Astrocyte (in vitro differentiated cells and primary cell): ENCODE measurements around the gene CLIC6. TPM values are rescaled to one million over a fixed set of nuclear protein-coding genes. Genes with fewer than 3 reads are reported as not detected.
A peak's percentile ranks its signal among the peaks of the same experiment; 100 is the strongest.

Experiments used
- DNase-seq: peaks from one replicate; pipeline ENCODE4 v3.0.0-alpha.2; 2010; ENCODE audit warnings: low read depth
- FAIRE-seq: peaks from 2 replicates; lab custom pipeline; 2011; peaks lifted over from hg19 to GRCh38; lab: Jason Lieb, UNC
- H2AFZ ChIP-seq: 2 replicates; pipeline ENCODE4 v1.6.0; 2012; ENCODE audit warnings: low read depth, low read length, inconsistent platforms
- H3K27ac ChIP-seq: 2 replicates; pipeline ENCODE4 v1.5.1; 2011; ENCODE audit warnings: low read depth, low read length, inconsistent platforms
- H3K27me3 ChIP-seq: 2 replicates; pipeline ENCODE4 v1.6.0; 2011; ENCODE audit warnings: low read length, inconsistent platforms; ENCODE audit not compliant: insufficient read depth
- H3K36me3 ChIP-seq: 2 replicates; pipeline ENCODE4 v1.5.1; 2011; ENCODE audit warnings: low read length, inconsistent platforms; ENCODE audit not compliant: insufficient read depth
- H3K4me1 ChIP-seq: 2 replicates; pipeline ENCODE4 v1.5.1; 2011; ENCODE audit warnings: low read length, inconsistent platforms; ENCODE audit not compliant: insufficient read depth
- H3K4me2 ChIP-seq: 2 replicates; pipeline ENCODE4 v1.6.0; 2012; ENCODE audit warnings: low read length, inconsistent platforms
- H3K4me3 ChIP-seq: 2 replicates; pipeline ENCODE4 v1.5.1; 2011; ENCODE audit warnings: low read depth, mild to moderate bottlenecking, low read length, inconsistent platforms; ENCODE audit not compliant: insufficient read depth
- H3K79me2 ChIP-seq: 2 replicates; pipeline ENCODE4 v1.6.0; 2012; ENCODE audit warnings: mild to moderate bottlenecking, low read length, inconsistent platforms; ENCODE audit not compliant: insufficient read depth
- H3K9ac ChIP-seq: 2 replicates; pipeline ENCODE4 v1.6.0; 2012; ENCODE audit warnings: mild to moderate bottlenecking, low read length, inconsistent platforms
- H3K9me3 ChIP-seq: 2 replicates; pipeline ENCODE4 v1.5.1; 2012; ENCODE audit warnings: low read depth, mild to moderate bottlenecking, low read length, inconsistent platforms; ENCODE audit not compliant: insufficient read depth
- H4K20me1 ChIP-seq: 2 replicates; pipeline ENCODE4 v1.6.0; 2012; ENCODE audit warnings: low read length, inconsistent platforms; ENCODE audit not compliant: insufficient read depth
- H3K27ac Mint-ChIP-seq: one replicate; pipeline ENCODE4 v1.8.0; 2021; ENCODE audit warnings: mild to moderate bottlenecking, mixed read lengths; ENCODE audit not compliant: unreplicated experiment
- H3K27me3 Mint-ChIP-seq: one replicate; pipeline ENCODE4 v1.8.0; 2021; ENCODE audit warnings: low read depth, mixed read lengths; ENCODE audit not compliant: unreplicated experiment
- H3K36me3 Mint-ChIP-seq: one replicate; pipeline ENCODE4 v1.8.0; 2021; ENCODE audit warnings: low read depth, mixed read lengths; ENCODE audit not compliant: unreplicated experiment
- H3K4me1 Mint-ChIP-seq: one replicate; pipeline ENCODE4 v1.8.0; 2021; ENCODE audit warnings: low read depth, mixed read lengths; ENCODE audit not compliant: unreplicated experiment
- H3K4me3 Mint-ChIP-seq: one replicate; pipeline ENCODE4 v1.8.0; 2021; ENCODE audit warnings: mild to moderate bottlenecking, moderate library complexity, mixed read lengths; ENCODE audit not compliant: unreplicated experiment
- H3K9me3 Mint-ChIP-seq: one replicate; pipeline ENCODE4 v1.8.0; 2021; ENCODE audit warnings: mild to moderate bottlenecking, mixed read lengths; ENCODE audit not compliant: unreplicated experiment
- CTCF ChIP-seq: IDR thresholded peaks from 2 replicates; pipeline ENCODE4 v1.5.1; 2011; ENCODE audit warnings: low read depth, mild to moderate bottlenecking, inconsistent platforms, low read length, moderate library complexity; ENCODE audit not compliant: insufficient read depth
- EZH2 ChIP-seq: IDR thresholded peaks from 2 replicates; pipeline ENCODE4 v1.6.1; 2012; ENCODE audit warnings: mild to moderate bottlenecking, low read length, inconsistent platforms; ENCODE audit not compliant: insufficient read depth
- total RNA-seq: library from RNA; stranded (reverse); gene quantifications from 2 replicates; pipeline ENCODE4 v1.2.1, GENCODE V29; 2021

Gene CLIC6
- total RNA-seq, 1 donor from 2014 or later, result 0.30 TPM

GRCh38 chr21:34730756-34731445 lies 62.1 kb downstream of the CLIC6 start:
- Histone ChIP-seq H2AFZ (no peak overlapping the region), H3K79me2 (no peaks in the 10 kb centered on the region), H3K9me3 (no peaks in the 10 kb centered on the region), H3K4me1 (peaks cover 2% of the 10 kb centered on the region), H3K9ac (no peak overlapping the region), H4K20me1 (no peaks in the 10 kb centered on the region), H3K4me2 (no peak overlapping the region), H3K27me3 (peaks cover 16% of the 10 kb centered on the region), H3K4me3 (no peak overlapping the region), H3K27ac (no peak overlapping the region), H3K36me3 (no peaks in the 10 kb centered on the region)
- peaks cover 5% of the 10 kb centered on the region for H3K4me1 Mint-ChIP-seq
- TF ChIP-seq CTCF, result no peak
- TF ChIP-seq EZH2, result no peak
- H3K36me3 Mint-ChIP-seq, result no peaks in the 10 kb centered on the region
- H3K4me3 Mint-ChIP-seq, result no peak overlapping the region
- H3K9me3 Mint-ChIP-seq, result no peaks in the 10 kb centered on the region
- FAIRE-seq (no peak), DNase-seq (no peak)
- H3K27me3 Mint-ChIP-seq, result peaks cover 14% of the 10 kb centered on the region
- H3K27ac Mint-ChIP-seq, result no peak overlapping the region

- H2AFZ ChIP-seq, result no peak overlapping the region
- no peak overlapping the region for H3K4me3 Mint-ChIP-seq
- peaks cover 14% of the 10 kb centered on the region for H3K27me3 Mint-ChIP-seq
- no peaks in the 10 kb centered on the region for H4K20me1 ChIP-seq
- no peaks in the 10 kb centered on the region for H3K9me3 Mint-ChIP-seq
- TF ChIP-seq EZH2 (no peak), CTCF (no peak)
- peaks cover 5% of the 10 kb centered on the region for H3K27me3 ChIP-seq
- H3K27ac Mint-ChIP-seq, result no peak overlapping the region
- no peak overlapping the region for H3K4me3 ChIP-seq
- H3K36me3 Mint-ChIP-seq, result no peaks in the 10 kb centered on the region
- peak; percentile 12 for DNase-seq
- H3K27ac ChIP-seq, result no peak overlapping the region
- peaks cover 12% of the 10 kb centered on the region for H3K4me1 Mint-ChIP-seq
- no peak overlapping the region for H3K4me2 ChIP-seq
- H3K9me3 ChIP-seq, result no peaks in the 10 kb centered on the region
- no peaks in the 10 kb centered on the region for H3K79me2 ChIP-seq
- FAIRE-seq, result no peak
- peaks cover 6% of the 10 kb centered on the region for H3K4me1 ChIP-seq
- H3K36me3 ChIP-seq, result no peaks in the 10 kb centered on the region
- H3K9ac ChIP-seq, result no peak overlapping the region
Measured at GRCh38 chr21:34732388-34732821, 63.6 kb downstream of the CLIC6 start.

- Histone ChIP-seq H3K4me1 (peaks cover 6% of the 10 kb centered on the region), H2AFZ (no peak overlapping the region), H3K4me2 (no peak overlapping the region), H3K9ac (no peak overlapping the region), H3K79me2 (no peaks in the 10 kb centered on the region), H3K4me3 (no peak overlapping the region), H3K27ac (no peak overlapping the region), H4K20me1 (no peaks in the 10 kb centered on the region), H3K36me3 (no peaks in the 10 kb centered on the region), H3K9me3 (no peaks in the 10 kb centered on the region), H3K27me3 (peaks cover 5% of the 10 kb centered on the region)
- Mint-ChIP-seq H3K4me1 (peaks cover 12% of the 10 kb centered on the region), H3K4me3 (no peak overlapping the region), H3K36me3 (no peaks in the 10 kb centered on the region), H3K9me3 (no peaks in the 10 kb centered on the region), H3K27ac (no peak overlapping the region), H3K27me3 (peaks cover 12% of the 10 kb centered on the region)
- FAIRE-seq (no peak), DNase-seq (peak; percentile 13)
- TF ChIP-seq EZH2, result no peak
Measured at GRCh38 chr21:34733852-34734251, 65.1 kb downstream of the CLIC6 start.
